Chondrocyte (in vitro differentiated cells): Measurements from ENCODE around the gene DDIT4. TPM values are rescaled to one million over a fixed set of nuclear protein-coding genes. Genes with fewer than 3 reads are reported as not detected.
"Not testable (repeated sequence)": the region's sequence is repeated elsewhere in the genome, so short reads cannot be mapped to it uniquely, and the experiment has no call there.

Experiments
- DNase-seq: peaks from one replicate; pipeline ENCODE4 v3.0.0; 2021; ENCODE audit warnings: mixed read lengths, low spot score
- H3K27ac Mint-ChIP-seq: one replicate; pipeline ENCODE4 v1.8.0; 2021; ENCODE audit warnings: mild to moderate bottlenecking, moderate library complexity, mixed read lengths; ENCODE audit not compliant: unreplicated experiment
- H3K27me3 Mint-ChIP-seq: 2 replicates; pipeline ENCODE4 v1.8.0; 2021; ENCODE audit warnings: low read depth, mixed read lengths
- H3K36me3 Mint-ChIP-seq: 2 replicates; pipeline ENCODE4 v1.8.0; 2021; ENCODE audit warnings: low read depth, mixed read lengths
- H3K4me1 Mint-ChIP-seq: 2 replicates; pipeline ENCODE4 v1.8.0; 2021; ENCODE audit warnings: low read depth, mild to moderate bottlenecking, mixed read lengths
- H3K4me3 Mint-ChIP-seq: one replicate; pipeline ENCODE4 v1.8.0; 2021; ENCODE audit warnings: mild to moderate bottlenecking, moderate library complexity, mixed read lengths; ENCODE audit not compliant: unreplicated experiment
- H3K9me3 Mint-ChIP-seq: 2 replicates; pipeline ENCODE4 v1.8.0; 2021; ENCODE audit warnings: low read depth, mixed read lengths
- CTCF ChIP-seq: fragments of 200-600 bp; sonication (generic); IDR thresholded peaks from 2 replicates; pipeline ENCODE4 v1.5.0; 2021; ENCODE audit warnings: antibody characterized with exemption, mild to moderate bottlenecking, moderate library complexity
- total RNA-seq: library from RNA; stranded (reverse); gene quantifications from 3 replicates; pipeline ENCODE4 v1.2.1, GENCODE V29; 2021

Gene DDIT4
- total RNA-seq, 1 donor from 2014 or later, result 241 TPM

- DNase-seq, result peak; percentile 40
- H3K27ac Mint-ChIP-seq, result peak overlapping the region; percentile 97
- H3K9me3 Mint-ChIP-seq, result no peaks in the 10 kb centered on the region
- TF ChIP-seq CTCF, result peak; percentile 83
- no peaks in the 10 kb centered on the region for H3K36me3 Mint-ChIP-seq
- H3K27me3 Mint-ChIP-seq, result no peaks in the 10 kb centered on the region
- peaks cover 74% of the 10 kb centered on the region for H3K4me1 Mint-ChIP-seq
- no peak overlapping the region for H3K4me3 Mint-ChIP-seq
Observed at GRCh38 chr10:72243822-72244437, 29.8 kb upstream of the DDIT4 start.

GRCh38 chr10:72244573-72245038 is 29.1 kb upstream of the DDIT4 start:
- peak overlapping the region; percentile 20 for H3K4me3 Mint-ChIP-seq
- no peak for TF ChIP-seq CTCF
- no peaks in the 10 kb centered on the region for H3K27me3 Mint-ChIP-seq
- no peaks in the 10 kb centered on the region for H3K9me3 Mint-ChIP-seq
- no peak for DNase-seq
- peaks cover 77% of the 10 kb centered on the region for H3K4me1 Mint-ChIP-seq
- H3K27ac Mint-ChIP-seq, result peak overlapping the region; percentile 97
- H3K36me3 Mint-ChIP-seq, result no peaks in the 10 kb centered on the region

GRCh38 chr10:72245949-72246525 is 27.7 kb upstream of the DDIT4 start:
- DNase-seq, result no peak
- H3K4me1 Mint-ChIP-seq, result peaks cover 84% of the 10 kb centered on the region
- peak overlapping the region; percentile 97 for H3K27ac Mint-ChIP-seq
- no peaks in the 10 kb centered on the region for H3K9me3 Mint-ChIP-seq
- no peaks in the 10 kb centered on the region for H3K36me3 Mint-ChIP-seq
- no peak for TF ChIP-seq CTCF
- H3K4me3 Mint-ChIP-seq, result no peak overlapping the region
- H3K27me3 Mint-ChIP-seq, result no peaks in the 10 kb centered on the region

GRCh38 chr10:72248468-72249151 is 25.1 kb upstream of the DDIT4 start:
- no peak for TF ChIP-seq CTCF
- Mint-ChIP-seq H3K27ac (peak overlapping the region; percentile 94), H3K4me3 (peak overlapping the region; percentile 48), H3K9me3 (no peaks in the 10 kb centered on the region), H3K4me1 (peaks cover 74% of the 10 kb centered on the region), H3K27me3 (no peaks in the 10 kb centered on the region), H3K36me3 (no peaks in the 10 kb centered on the region)
- peak; percentile 39 for DNase-seq

- not testable (repeated sequence) for H3K9me3 Mint-ChIP-seq, DNase-seq, H3K36me3 Mint-ChIP-seq, H3K27me3 Mint-ChIP-seq
- H3K4me3 Mint-ChIP-seq, result peak overlapping the region; percentile 48
- H3K4me1 Mint-ChIP-seq, result peaks cover 69% of the 10 kb centered on the region
- H3K27ac Mint-ChIP-seq, result peak overlapping the region; percentile 94
Observed at GRCh38 chr10:72249176-72249862, 24.4 kb upstream of the DDIT4 start.
